PC-9 (cell line): ENCODE measurements around the gene TMEM128.

Source experiments
- CTCF ChIP-seq: fragments of 200-600 bp; sonication (generic); conservative IDR thresholded peaks from 2 replicates; pipeline ENCODE4 v1.6.1; 2017; ENCODE audit warnings: mixed run types, antibody characterized with exemption, mild to moderate bottlenecking, moderate library complexity
- EZH2 ChIP-seq: fragments of 200-600 bp; sonication (generic); IDR thresholded peaks from 2 replicates; pipeline ENCODE4 v1.8.0; 2017; ENCODE audit warnings: antibody characterized with exemption, low read depth

GRCh38 chr4:4277531-4277930, 29.5 kb upstream of the TMEM128 start:
- no peak for TF ChIP-seq CTCF
- TF ChIP-seq EZH2 = no peak
